ENCODE measurements around the gene TRIM72. TPM values are rescaled to one million over a fixed set of nuclear protein-coding genes. Genes with fewer than 3 reads are reported as not detected.

TRIM72 gene
- total RNA-seq, 1 donor from 2014 or later: not detected

DNA sequence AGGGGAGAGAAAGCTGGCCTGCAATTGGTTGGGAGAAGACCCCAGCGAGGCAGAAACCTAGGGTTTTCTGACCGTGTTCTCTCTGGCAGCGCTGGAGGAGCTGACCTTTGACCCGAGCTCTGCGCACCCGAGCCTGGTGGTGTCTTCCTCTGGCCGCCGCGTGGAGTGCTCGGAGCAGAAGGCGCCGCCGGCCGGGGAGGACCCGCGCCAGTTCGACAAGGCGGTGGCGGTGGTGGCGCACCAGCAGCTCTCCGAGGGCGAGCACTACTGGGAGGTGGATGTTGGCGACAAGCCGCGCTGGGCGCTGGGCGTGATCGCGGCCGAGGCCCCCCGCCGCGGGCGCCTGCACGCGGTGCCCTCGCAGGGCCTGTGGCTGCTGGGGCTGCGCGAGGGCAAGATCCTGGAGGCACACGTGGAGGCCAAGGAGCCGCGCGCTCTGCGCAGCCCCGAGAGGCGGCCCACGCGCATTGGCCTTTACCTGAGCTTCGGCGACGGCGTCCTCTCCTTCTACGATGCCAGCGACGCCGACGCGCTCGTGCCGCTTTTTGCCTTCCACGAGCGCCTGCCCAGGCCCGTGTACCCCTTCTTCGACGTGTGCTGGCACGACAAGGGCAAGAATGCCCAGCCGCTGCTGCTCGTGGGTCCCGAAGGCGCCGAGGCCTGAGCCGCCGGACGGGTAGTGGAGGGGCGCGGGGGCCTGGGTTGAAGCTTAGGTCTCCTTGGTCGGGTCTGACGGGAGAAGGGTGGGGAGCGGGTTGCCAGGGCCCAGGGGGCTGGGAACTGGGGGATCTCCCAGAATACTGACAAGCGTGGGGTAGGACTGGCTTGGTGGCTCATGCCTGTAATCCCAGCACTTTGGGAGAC is 10.4 kb downstream of the TRIM72 start:
- no peak overlapping the region for H3K4me3 Mint-ChIP-seq (ENCODE audit: unreplicated experiment)
- no peak overlapping the region for H3K27ac Mint-ChIP-seq (ENCODE audit: unreplicated experiment)
- no peak for DNase-seq (ENCODE audit: extremely low spot score, unreplicated experiment)
- peaks cover 13% of the 10 kb centered on the region for H3K27me3 Mint-ChIP-seq (ENCODE audit: unreplicated experiment)
- TF ChIP-seq, protein P1, sequence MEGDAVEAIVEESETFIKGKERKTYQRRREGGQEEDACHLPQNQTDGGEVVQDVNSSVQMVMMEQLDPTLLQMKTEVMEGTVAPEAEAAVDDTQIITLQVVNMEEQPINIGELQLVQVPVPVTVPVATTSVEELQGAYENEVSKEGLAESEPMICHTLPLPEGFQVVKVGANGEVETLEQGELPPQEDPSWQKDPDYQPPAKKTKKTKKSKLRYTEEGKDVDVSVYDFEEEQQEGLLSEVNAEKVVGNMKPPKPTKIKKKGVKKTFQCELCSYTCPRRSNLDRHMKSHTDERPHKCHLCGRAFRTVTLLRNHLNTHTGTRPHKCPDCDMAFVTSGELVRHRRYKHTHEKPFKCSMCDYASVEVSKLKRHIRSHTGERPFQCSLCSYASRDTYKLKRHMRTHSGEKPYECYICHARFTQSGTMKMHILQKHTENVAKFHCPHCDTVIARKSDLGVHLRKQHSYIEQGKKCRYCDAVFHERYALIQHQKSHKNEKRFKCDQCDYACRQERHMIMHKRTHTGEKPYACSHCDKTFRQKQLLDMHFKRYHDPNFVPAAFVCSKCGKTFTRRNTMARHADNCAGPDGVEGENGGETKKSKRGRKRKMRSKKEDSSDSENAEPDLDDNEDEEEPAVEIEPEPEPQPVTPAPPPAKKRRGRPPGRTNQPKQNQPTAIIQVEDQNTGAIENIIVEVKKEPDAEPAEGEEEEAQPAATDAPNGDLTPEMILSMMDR (IDR thresholded peaks at IDR 0.05): no peak
- H3K36me3 Mint-ChIP-seq (ENCODE audit: unreplicated experiment): no peaks in the 10 kb centered on the region
- H3K4me1 Mint-ChIP-seq (ENCODE audit: unreplicated experiment): no peaks in the 10 kb centered on the region
- no peaks in the 10 kb centered on the region for H3K9me3 Mint-ChIP-seq (ENCODE audit: unreplicated experiment)

DNA sequence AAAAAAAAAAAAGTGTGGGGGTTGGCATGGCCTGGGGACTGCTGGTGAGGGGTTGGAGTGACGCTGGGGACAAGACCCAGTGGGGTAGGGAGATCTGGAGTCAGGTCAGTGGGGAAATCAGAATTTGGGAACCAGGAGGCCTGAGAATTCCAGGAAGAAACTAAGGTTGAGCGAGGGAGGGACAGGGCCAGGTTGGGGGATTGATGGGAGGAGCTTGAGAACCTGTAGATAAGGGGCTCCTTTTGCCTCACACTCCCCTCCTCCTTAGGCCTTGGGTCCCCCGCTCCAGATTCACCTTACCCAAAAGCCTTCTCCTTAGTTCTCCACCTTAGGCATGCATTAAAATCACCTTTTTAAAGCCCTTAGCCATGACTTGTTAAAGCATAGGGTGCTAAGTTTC is 11.3 kb downstream of the TRIM72 start:
- no peaks in the 10 kb centered on the region for H3K9me3 Mint-ChIP-seq (ENCODE audit: unreplicated experiment)
- TF ChIP-seq, protein P1 (IDR thresholded peaks at IDR 0.05): no peak
- no peak overlapping the region for H3K4me3 Mint-ChIP-seq (ENCODE audit: unreplicated experiment)
- H3K4me1 Mint-ChIP-seq (ENCODE audit: unreplicated experiment): no peaks in the 10 kb centered on the region
- no peak overlapping the region for H3K27ac Mint-ChIP-seq (ENCODE audit: unreplicated experiment)
- no peak for DNase-seq (ENCODE audit: extremely low spot score, unreplicated experiment)
- no peaks in the 10 kb centered on the region for H3K36me3 Mint-ChIP-seq (ENCODE audit: unreplicated experiment)
- H3K27me3 Mint-ChIP-seq (ENCODE audit: unreplicated experiment): peaks cover 13% of the 10 kb centered on the region

- Mint-ChIP-seq H3K4me3 (ENCODE audit: unreplicated experiment) (no peak overlapping the region), H3K27me3 (ENCODE audit: unreplicated experiment) (peaks cover 3% of the 10 kb centered on the region), H3K36me3 (ENCODE audit: unreplicated experiment) (no peaks in the 10 kb centered on the region), H3K27ac (ENCODE audit: unreplicated experiment) (no peak overlapping the region), H3K9me3 (ENCODE audit: unreplicated experiment) (no peaks in the 10 kb centered on the region), H3K4me1 (ENCODE audit: unreplicated experiment) (no peaks in the 10 kb centered on the region)
- no peak for DNase-seq (ENCODE audit: extremely low spot score, unreplicated experiment)
- TF ChIP-seq, protein P1 (IDR thresholded peaks at IDR 0.05): no peak
Measured at GRCh38 chr16:31228206-31228605, 14.3 kb downstream of the TRIM72 start.

GRCh38 chr16:31229501-31229900 is 15.6 kb downstream of the TRIM72 start:
- TF ChIP-seq, protein P1 (IDR thresholded peaks at IDR 0.05): no peak
- Mint-ChIP-seq H3K9me3 (ENCODE audit: unreplicated experiment) (no peaks in the 10 kb centered on the region), H3K27ac (ENCODE audit: unreplicated experiment) (no peak overlapping the region), H3K4me1 (ENCODE audit: unreplicated experiment) (no peaks in the 10 kb centered on the region), H3K27me3 (ENCODE audit: unreplicated experiment) (peaks cover 3% of the 10 kb centered on the region), H3K4me3 (ENCODE audit: unreplicated experiment) (no peak overlapping the region), H3K36me3 (ENCODE audit: unreplicated experiment) (no peaks in the 10 kb centered on the region)
- DNase-seq (ENCODE audit: extremely low spot score, unreplicated experiment): no peak

DNA sequence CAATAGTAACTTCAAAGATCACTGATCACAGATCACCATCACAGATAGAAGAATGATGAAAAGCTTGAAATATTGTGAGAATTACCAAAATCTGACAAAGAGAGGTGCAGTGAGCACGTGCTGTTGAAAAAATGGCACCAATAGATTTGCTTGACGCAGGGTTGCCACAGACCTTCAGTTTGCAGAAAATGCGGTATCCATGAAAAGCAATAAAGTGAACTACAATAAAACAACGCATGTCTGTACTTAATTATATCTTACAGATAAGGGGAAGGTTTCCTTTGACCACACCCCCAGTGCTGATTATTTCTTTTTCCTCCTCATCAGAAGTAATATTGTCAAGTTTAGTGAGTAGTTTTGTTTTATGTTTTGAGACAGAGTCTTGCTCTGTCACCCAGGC is 24.1 kb downstream of the TRIM72 start:
- Mint-ChIP-seq H3K9me3 (ENCODE audit: unreplicated experiment) (no peaks in the 10 kb centered on the region), H3K36me3 (ENCODE audit: unreplicated experiment) (no peaks in the 10 kb centered on the region), H3K27me3 (ENCODE audit: unreplicated experiment) (peaks cover 3% of the 10 kb centered on the region), H3K4me1 (ENCODE audit: unreplicated experiment) (no peaks in the 10 kb centered on the region), H3K27ac (ENCODE audit: unreplicated experiment) (no peak overlapping the region), H3K4me3 (ENCODE audit: unreplicated experiment) (no peak overlapping the region)
- TF ChIP-seq, protein P1 (IDR thresholded peaks at IDR 0.05): no peak
- no peak for DNase-seq (ENCODE audit: extremely low spot score, unreplicated experiment)

Data from osteocyte (in vitro differentiated cells).